ENCODE results near the gene STAP1. TPM values are rescaled to one million over a fixed set of nuclear protein-coding genes. Genes with fewer than 3 reads are reported as not detected.

STAP1 gene
- total and polyA plus RNA-seq, 2 of the 8 experiments (the other 6 are each of a cell fraction or from before 2014, with no cell fraction given) = not detected

- Histone ChIP-seq H3K27ac (ENCODE audit: low read depth, low read length) (no peak overlapping the region), H4K8ac (ENCODE audit: extremely low read depth, insufficient read depth, low read length) (no peak overlapping the region), H3K4me1 (replicated peaks in 1 of 4; ENCODE audit: control insufficient read depth in 3 of 4, insufficient read depth in 4 of 4, low read length in 3 of 4) (no peaks in the 10 kb centered on the region), H3K27me3 (replicated peaks in 1 of 4; ENCODE audit: control insufficient read depth in 3 of 4, extremely low read depth in 1 of 4, insufficient read depth in 3 of 4, low read length in 3 of 4) (no peaks in the 10 kb centered on the region), H4K5ac (ENCODE audit: insufficient read length, low read depth, low read length) (no peak overlapping the region), H4K20me1 (replicated peaks in 1 of 2; ENCODE audit: control insufficient read depth in 1 of 2, insufficient read depth in 2 of 2, low read length in 2 of 2) (peaks cover 0 to 4% of the 10 kb centered on the region in 2 experiments), H2BK15ac (ENCODE audit: low read length) (no peak overlapping the region), H3K4me2 (ENCODE audit: insufficient read depth in 1 of 2, low read depth in 2 of 2, low read length in 2 of 2) (no peak overlapping the region), H3K56ac (replicated peaks; ENCODE audit: insufficient read length, low read depth, low read length) (no peak overlapping the region), H3K14ac (ENCODE audit: insufficient read length) (no peak overlapping the region), H3K36me3 (ENCODE audit: control insufficient read depth in 2 of 4, insufficient read depth in 4 of 4, low read length in 3 of 4) (peaks cover 0 to 7% (median 0%) of the 10 kb centered on the region in 4 experiments; a peak in 1 of 8 replicates), H2BK120ac (replicated peaks; ENCODE audit: low read depth, low read length) (no peak overlapping the region), H4K91ac (replicated peaks; ENCODE audit: insufficient read length, low read length) (no peak overlapping the region), H2AFZ (ENCODE audit: low read length) (no peak overlapping the region), H3K23me2 (ENCODE audit: low read depth, low read length) (no peaks in the 10 kb centered on the region), H3K9me3 (ENCODE audit: insufficient read depth in 2 of 2, low read depth in 1 of 2, low read length in 1 of 2) (no peaks in the 10 kb centered on the region), H3K4ac (replicated peaks; ENCODE audit: insufficient read length, low read depth, low read length) (no peak overlapping the region), H3K79me1 (ENCODE audit: low read depth, low read length) (no peaks in the 10 kb centered on the region), H3K18ac (ENCODE audit: extremely low read depth, low read length) (no peak overlapping the region), H3K4me3 (ENCODE audit: extremely low read depth in 1 of 4, insufficient read depth in 2 of 4, low read depth in 3 of 4, low read length in 4 of 4) (no peak overlapping the region), H2AK5ac (ENCODE audit: low read depth, low read length) (no peak overlapping the region), H3K79me2 (ENCODE audit: control insufficient read depth in 1 of 2, insufficient read depth in 2 of 2, low read length in 2 of 2) (peaks cover 0 to 32% of the 10 kb centered on the region in 2 experiments; a peak in 2 of 4 replicates), H2BK20ac (ENCODE audit: low read length) (no peak overlapping the region), H2BK12ac (ENCODE audit: low read depth, low read length) (no peak overlapping the region), H3K9ac (replicated peaks in 1 of 4; ENCODE audit: extremely low read depth in 1 of 4, low read depth in 3 of 4, low read length in 3 of 4) (no peak overlapping the region), H2BK5ac (ENCODE audit: low read depth, low read length) (no peak overlapping the region), H3K23ac (ENCODE audit: insufficient read length) (no peak overlapping the region)
- FAIRE-seq (no peak), DNase-seq (ENCODE audit: low read depth in 1 of 2, low spot score in 2 of 2) (no peak)
- 89% methylated on average over 2 of the region's 2 CpGs; no CpG with 5 or more reads in 1 of the 2 experiments for WGBS, 2 experiments (ENCODE audit: extremely low coverage in 1 of 2, insufficient coverage in 1 of 2, insufficient read length in 1 of 2, insufficient replicate concordance in 2 of 2, low coverage in 1 of 2, low lambda C conversion rate in 2 of 2, missing lambda C conversion rate in 1 of 2)
- POLR2A ChIA-PET (ENCODE audit: partially characterized antibody) = no interaction called here
- CTCF ChIA-PET (ENCODE audit: partially characterized antibody) = no interaction called here
- TF ChIP-seq BRCA1 (IDR thresholded peaks at IDR 0.05; ENCODE audit: low read depth, low read length) = no peak
- no peak for TF ChIP-seq JUN (IDR thresholded peaks at IDR 0.05; ENCODE audit: low read depth, low read length)
- TF ChIP-seq GABPA (IDR thresholded peaks at IDR 0.05; ENCODE audit: borderline replicate concordance, insufficient read depth, low read length) = no peak
- no peak for TF ChIP-seq NANOG (IDR thresholded peaks at IDR 0.05; ENCODE audit: insufficient read depth, low read depth, low read length, poor library complexity, severe bottlenecking)
- no peak for TF ChIP-seq ATF3 (IDR thresholded peaks at IDR 0.05; ENCODE audit: insufficient read depth, low read depth, low read length)
These were observed 36.3 kb upstream of the STAP1 start for GRCh38 chr4:67522230-67522629.

Data from H1 (cell line).